T follicular helper cell (primary cell): ENCODE results near the gene SIRPA.

Experiments used
- DNase-seq: peaks from one replicate; pipeline ENCODE4 v3.0.0-alpha.2; 2020; ENCODE audit warnings: low read depth

SIRPA gene

DNA sequence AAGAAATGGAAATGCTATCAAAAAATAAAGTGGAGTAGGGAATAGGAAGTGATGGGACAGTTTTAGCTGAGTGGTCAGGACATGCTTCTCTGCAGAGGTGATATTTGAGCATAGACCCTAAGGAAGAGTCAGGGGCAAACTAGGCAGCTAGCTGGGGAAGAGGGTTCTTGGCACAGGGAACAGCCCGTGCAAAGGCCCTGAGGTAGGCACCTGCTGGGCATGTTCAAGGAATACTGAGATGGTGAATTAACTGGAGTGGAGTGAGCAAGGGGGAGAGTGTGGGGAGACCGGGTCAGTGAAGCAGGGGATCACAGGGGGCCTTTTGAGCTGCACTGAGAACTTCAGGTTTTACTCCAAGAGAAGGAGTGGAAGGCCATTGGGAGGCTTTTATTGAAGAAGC, 7.5 kb upstream of the SIRPA start:
- no peak for DNase-seq

GRCh38 chr20:1888796-1889463, 6.3 kb upstream of the SIRPA start:
- no peak for DNase-seq

DNA sequence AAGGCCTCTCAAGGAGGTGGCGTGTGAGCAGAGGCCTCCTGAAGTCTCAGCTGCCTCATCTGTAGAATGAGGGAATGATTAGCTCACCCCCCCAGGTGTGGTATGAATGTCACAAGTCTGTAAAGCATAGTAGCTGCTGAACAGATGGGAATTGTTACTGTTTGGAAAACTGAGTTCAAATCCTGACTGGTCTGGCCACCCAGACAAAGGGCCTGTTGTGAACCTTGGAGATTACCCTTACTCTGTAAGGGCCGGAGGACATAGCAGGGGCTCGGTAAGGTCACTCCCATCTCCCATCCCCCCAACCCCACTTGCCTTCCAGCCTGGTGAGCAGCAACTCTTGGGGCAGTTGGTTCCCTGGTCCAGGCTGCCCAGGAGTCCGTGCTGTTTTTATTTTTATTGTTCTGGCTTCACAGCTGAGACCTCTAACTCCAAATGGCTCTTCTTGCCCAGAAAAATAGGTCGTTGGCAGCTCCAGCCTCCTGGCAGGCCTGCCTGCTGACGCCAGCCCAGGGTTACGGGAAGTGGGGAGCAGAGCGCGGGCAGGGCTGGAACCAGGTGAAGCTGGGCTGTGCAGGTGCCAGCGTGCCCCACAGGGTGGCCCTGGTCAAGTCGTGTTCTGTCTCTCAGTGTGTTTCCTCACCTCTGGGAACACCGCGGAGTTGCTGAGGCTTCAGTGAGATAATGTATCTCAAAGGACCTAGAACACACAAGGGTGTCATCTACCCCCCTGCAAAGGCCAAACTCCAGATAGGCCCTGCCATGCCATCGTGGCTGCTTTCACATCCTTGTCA, 4.5 kb upstream of the SIRPA start:
- DNase-seq = no peak

- DNase-seq = no peak
Observed at GRCh38 chr20:1891263-1892118, 3.7 kb upstream of the SIRPA start.

- no peak for DNase-seq
Observed at GRCh38 chr20:1892119-1892385, 3.2 kb upstream of the SIRPA start.

DNA sequence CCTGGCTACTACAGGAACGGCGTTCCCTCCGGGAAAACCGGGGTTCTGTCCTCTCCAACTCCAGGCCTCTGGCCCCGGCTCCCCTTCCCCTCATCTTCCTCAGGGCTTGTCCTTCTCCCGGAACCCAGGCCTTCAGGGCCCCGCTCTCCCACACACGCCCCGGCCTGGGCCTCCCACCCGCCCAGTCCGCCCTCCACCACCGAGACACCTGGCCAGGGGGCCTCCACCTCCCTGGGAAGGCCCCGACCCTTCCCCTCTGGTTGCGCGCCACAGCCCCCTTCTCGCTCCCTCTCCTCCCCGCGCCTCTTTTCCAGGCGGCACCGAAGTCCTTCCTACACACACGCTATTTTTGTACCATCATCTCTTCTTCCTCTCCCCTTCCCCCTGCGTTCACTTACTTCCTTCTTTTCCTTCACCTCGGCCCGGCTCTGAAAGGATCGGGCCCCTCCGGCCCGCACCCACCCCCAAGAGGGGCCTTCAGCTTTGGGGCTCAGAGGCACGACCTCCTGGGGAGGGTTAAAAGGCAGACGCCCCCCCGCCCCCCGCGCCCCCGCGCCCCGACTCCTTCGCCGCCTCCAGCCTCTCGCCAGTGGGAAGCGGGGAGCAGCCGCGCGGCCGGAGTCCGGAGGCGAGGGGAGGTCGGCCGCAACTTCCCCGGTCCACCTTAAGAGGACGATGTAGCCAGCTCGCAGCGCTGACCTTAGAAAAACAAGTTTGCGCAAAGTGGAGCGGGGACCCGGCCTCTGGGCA, 1.3 kb upstream of the SIRPA start:
- no peak for DNase-seq

DNA sequence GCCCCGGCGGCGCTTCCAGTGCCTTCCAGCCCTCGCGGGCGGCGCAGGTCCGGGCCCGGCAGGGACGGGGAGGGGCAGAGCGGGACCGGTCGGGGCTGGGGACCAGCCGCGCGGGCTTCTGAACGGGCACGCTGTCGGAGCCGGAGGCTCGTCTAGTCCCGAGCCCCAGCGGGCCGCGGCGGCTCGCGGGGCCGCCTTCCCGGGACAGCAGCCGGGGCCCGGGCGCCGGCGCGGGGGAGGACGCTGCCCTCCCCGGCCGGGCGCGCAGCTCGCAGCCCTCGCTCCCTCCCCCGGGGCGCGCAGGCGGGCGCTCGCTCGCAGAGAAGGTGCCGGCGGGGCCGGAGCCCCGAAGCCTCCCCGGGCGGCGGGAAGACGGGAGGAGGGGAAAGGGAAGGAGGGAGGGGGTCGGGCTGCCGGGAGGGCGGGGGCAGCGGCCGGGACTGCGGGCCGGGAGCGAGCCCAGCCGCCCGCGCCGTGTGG, 696 bp upstream of the SIRPA start:
- DNase-seq = no peak

DNA sequence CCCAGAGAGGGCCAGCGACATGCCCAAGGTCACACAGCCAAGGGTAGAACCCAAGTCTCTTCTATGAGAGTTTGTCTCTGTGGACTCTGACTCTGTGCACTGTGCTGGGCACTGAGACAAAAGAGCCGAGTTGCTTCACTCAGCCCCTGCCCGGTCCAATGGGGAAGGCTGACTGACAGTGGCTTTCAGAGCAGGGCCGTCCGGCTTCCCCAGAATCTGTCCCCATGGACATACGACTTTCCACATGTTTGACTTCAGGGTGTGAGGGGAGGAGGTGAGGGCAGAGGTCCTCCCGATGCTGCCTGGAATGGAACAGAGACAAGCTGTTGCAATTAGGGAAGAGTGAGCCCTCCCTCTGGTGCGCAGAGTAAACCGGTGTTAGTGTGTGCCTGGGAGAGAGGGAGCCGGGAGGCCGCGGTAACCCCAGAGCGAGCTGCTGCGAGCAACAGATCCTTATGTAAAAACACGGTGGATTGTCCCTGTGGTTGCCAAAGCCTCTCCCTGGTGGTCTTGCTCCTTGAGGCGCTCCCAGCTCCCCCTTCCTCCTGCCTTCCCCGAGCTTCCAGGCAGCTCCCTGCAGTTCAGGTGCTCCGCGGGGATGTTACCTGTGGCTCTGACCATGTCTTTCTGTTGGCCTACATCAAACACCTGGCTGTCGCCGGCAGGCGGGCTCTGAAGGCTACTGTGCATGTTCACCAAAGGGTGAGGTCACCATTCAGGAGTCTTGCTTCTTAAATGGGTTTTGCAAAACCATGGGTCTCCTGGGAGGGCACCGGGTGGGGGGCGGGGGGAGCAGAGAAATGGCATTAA, 672 bp downstream of the SIRPA start:
- no peak for DNase-seq

- no peak for DNase-seq
Observed at GRCh38 chr20:1896484-1897258, 1.5 kb downstream of the SIRPA start.

- DNase-seq = no peak
Observed at GRCh38 chr20:1897541-1897940, 2.3 kb downstream of the SIRPA start.

- DNase-seq = no peak
Observed at GRCh38 chr20:1897965-1898464, 2.8 kb downstream of the SIRPA start.

DNA sequence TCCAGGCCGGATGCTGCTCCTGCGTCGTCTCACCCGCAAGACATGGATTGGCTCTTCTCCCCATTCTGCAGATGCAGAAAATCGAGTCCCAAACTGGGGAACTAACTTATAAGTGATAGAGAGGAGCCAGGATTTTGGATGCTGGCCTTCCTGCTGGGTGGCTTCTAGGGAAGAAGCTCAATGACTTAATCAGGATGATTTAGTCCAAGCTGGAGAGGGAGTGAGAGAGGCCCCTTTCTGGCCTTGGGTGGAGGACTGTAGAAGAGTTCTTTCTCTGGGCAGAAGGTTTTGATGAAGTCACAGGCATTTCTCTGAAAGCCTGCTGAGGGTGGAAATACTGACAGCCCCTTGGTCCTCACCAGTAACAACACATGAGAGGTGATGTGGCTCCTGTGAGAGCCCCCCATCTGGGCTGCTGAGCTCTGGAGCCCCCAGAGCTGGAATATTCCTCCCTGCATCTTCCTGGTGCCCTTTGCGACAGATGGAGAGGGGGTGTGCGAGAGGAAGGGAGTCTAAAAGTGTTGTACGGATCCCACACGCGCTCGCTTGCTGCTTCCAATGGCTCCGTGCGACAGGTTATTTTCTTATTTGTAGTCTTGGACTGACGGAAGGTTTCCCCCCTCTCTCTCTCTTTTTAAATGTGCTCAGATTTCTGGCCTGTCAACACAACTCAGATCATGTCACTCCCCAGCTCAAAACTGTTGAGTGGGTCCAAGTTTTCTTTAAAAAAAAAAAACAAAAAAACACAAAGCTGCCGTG, 3.5 kb downstream of the SIRPA start:
- no peak for DNase-seq

GRCh38 chr20:1899241-1899525, 4.0 kb downstream of the SIRPA start:
- no peak for DNase-seq

- no peak for DNase-seq
Observed at GRCh38 chr20:1900321-1900801, 5.2 kb downstream of the SIRPA start.

- DNase-seq = no peak
Observed at GRCh38 chr20:1901704-1902103, 6.5 kb downstream of the SIRPA start.

DNA sequence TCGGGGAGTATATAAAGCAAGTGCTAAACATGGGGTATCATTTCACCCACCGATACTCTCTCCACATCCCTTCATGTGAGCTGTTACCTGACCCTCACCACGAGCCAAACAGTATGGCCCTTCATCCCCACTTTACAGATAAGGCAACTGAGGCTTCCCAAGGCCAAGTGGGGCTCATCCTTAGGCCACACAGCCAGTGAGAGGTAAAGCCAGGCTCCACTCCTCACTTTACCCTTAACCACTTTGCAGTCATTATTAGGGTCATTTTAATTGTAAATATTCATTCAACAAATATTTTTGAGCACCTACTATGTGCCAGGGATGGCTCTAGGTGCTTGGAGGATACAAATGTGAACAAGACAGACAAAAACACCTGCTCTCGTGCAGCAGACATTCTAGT, 7.0 kb downstream of the SIRPA start:
- DNase-seq = no peak

GRCh38 chr20:1904135-1904534, 8.9 kb downstream of the SIRPA start:
- no peak for DNase-seq

- no peak for DNase-seq
Observed at GRCh38 chr20:1905009-1905408, 9.8 kb downstream of the SIRPA start.

- no peak for DNase-seq
Observed at GRCh38 chr20:1905693-1906092, 10.5 kb downstream of the SIRPA start.
